Activated T-cell treated with anti-CD3 and anti-CD28 coated beads, Interleukin-2, amount 50 U/mL, for 72 hours (primary cell): ENCODE measurements around the gene ZNF441. TPM values are rescaled to one million over a fixed set of nuclear protein-coding genes. Genes with fewer than 3 reads are reported as not detected.
"Not testable (repeated sequence)": the region's sequence is repeated elsewhere in the genome, so short reads cannot be mapped to it uniquely, and the experiment has no call there.

Source experiments
- ATAC-seq, 2 donors: fragments of 150-1000 bp; cut with Tn5 transposase; replicated peaks in 1 of 2; 2 replicates each; pipeline ENCODE4 v1.10.0; 2021; ENCODE audit warnings: moderate library complexity in 2 of 2, mild to moderate bottlenecking in 1 of 2
- DNase-seq, 2 donors: peaks; one replicate each; pipeline ENCODE4 v3.0.0; 2021 to 2022; ENCODE audit warnings: mixed read lengths in 1 of 2
- H3K27ac Mint-ChIP-seq: one replicate; pipeline ENCODE4 v1.8.0; 2022; ENCODE audit warnings: mild to moderate bottlenecking, moderate library complexity, mixed read lengths
- H3K27me3 Mint-ChIP-seq: one replicate; pipeline ENCODE4 v1.8.0; 2022; ENCODE audit warnings: low read depth, mixed read lengths
- H3K36me3 Mint-ChIP-seq, 2 donors: one replicate each; pipeline ENCODE4 v1.8.0; 2022; ENCODE audit warnings: mixed read lengths in 2 of 2, mild to moderate bottlenecking in 1 of 2; ENCODE audit not compliant: insufficient read depth in 2 of 2
- H3K4me1 Mint-ChIP-seq: one replicate; pipeline ENCODE4 v1.8.0; 2022; ENCODE audit warnings: low read depth, mixed read lengths
- H3K4me3 Mint-ChIP-seq, 2 donors: one replicate each; pipeline ENCODE4 v1.8.0; 2022; ENCODE audit warnings: mild to moderate bottlenecking in 2 of 2, mixed read lengths in 2 of 2, moderate library complexity in 2 of 2
- H3K9me3 Mint-ChIP-seq, 2 donors: one replicate each; pipeline ENCODE4 v1.8.0; 2022; ENCODE audit warnings: mixed read lengths in 2 of 2
- total RNA-seq, 2 donors: library from RNA; stranded (reverse); gene quantifications; one replicate each; pipeline ENCODE4 v1.2.3, GENCODE V29; 2022

The ZNF441 gene
- total RNA-seq, 2 donors from 2014 or later = 5.3 to 6.0 TPM

- DNase-seq (no peak), ATAC-seq (no peak)
- no peaks in the 10 kb centered on the region for H3K4me1 Mint-ChIP-seq
- H3K36me3 Mint-ChIP-seq = peaks cover 20 to 27% of the 10 kb centered on the region in 2 donors
- H3K9me3 Mint-ChIP-seq = peaks cover 23 to 27% of the 10 kb centered on the region in 2 donors
- no peak overlapping the region for H3K4me3 Mint-ChIP-seq
- H3K27me3 Mint-ChIP-seq = peaks cover 10% of the 10 kb centered on the region
- no peak overlapping the region for H3K27ac Mint-ChIP-seq
Observed at GRCh38 chr19:11754663-11755062, 12.1 kb upstream of the ZNF441 start.

DNA sequence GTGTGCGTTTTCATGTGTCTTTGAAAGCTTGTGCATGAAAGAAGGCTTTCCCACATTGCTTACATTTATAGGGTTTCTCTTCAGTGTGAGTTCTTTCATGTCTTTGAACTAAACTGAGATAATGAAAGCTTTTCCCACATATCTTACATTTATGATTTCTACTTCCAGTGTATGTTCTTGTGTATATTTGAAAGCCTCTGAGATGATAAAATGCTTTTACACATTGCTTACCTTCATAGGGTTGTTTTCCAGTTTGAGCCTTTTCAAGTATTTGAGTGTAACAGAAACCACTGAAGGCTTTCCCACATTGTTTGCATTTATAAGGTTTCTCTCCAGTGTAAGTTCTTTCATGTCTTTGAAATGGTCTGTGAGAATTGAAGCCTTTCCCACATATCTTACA is 9.8 kb upstream of the ZNF441 start:
- Mint-ChIP-seq H3K9me3 (peaks cover 18 to 29% of the 10 kb centered on the region in 2 donors), H3K4me3 (no peak overlapping the region)

DNA sequence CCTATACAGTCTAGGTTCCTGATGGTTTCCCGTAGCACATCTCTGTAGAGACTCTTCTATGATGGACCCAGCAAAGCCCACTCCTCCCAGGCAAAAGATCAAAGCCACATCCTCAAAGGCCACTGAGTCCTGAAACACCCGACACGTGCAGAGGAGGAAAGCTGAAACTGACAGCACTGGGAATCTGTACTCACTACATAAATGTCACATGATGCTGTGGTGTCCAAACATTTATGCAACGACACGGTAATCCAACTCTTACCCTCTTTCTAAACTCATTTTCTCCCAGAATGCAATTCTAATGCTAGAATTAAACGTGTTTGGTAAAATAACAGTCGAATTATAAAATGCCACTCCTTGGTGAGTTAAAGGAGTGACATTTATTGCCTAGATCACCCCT is 7.0 kb upstream of the ZNF441 start:
- Mint-ChIP-seq H3K36me3 (peaks cover 17 to 20% of the 10 kb centered on the region in 2 donors), H3K4me3 (no peak overlapping the region), H3K9me3 (peaks cover 15 to 29% of the 10 kb centered on the region in 2 donors), H3K4me1 (no peaks in the 10 kb centered on the region), H3K27me3 (peaks cover 9% of the 10 kb centered on the region), H3K27ac (no peak overlapping the region)
- ATAC-seq (no peak), DNase-seq (no peak)

More for the DNA sequence above, 9.8 kb upstream of the ZNF441 start:
- Mint-ChIP-seq H3K27ac (no peak overlapping the region), H3K4me1 (no peaks in the 10 kb centered on the region), H3K27me3 (peaks cover 14% of the 10 kb centered on the region), H3K36me3 (peaks cover 17 to 22% of the 10 kb centered on the region in 2 donors)
- DNase-seq = no peak
- no peak for ATAC-seq

DNA sequence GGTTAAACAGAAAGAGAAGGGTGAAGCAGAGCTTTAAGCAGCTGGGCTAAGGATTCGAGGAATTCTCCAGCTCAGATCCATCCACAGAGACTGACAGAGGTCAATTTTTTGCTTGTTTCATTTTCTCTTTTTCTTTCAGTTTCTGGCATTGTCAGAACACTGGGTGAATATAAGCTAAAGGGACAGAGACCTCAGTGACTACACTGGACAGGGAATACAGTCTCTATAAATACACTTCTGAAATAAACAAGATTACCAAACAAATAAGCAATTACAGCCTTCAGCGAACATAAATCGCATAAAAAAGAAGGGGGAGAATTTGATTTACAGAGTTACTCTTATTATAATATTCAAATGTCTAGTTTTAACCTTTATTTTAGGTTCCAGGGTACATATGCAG is 3.7 kb upstream of the ZNF441 start:
- Mint-ChIP-seq H3K36me3 (peaks cover 15 to 18% of the 10 kb centered on the region in 2 donors), H3K9me3 (peaks cover 12 to 16% of the 10 kb centered on the region in 2 donors), H3K27me3 (peaks cover 9% of the 10 kb centered on the region), H3K4me3 (no peak overlapping the region), H3K27ac (no peak overlapping the region), H3K4me1 (peaks cover 5% of the 10 kb centered on the region)
- no peak for DNase-seq
- no peak for ATAC-seq

DNA sequence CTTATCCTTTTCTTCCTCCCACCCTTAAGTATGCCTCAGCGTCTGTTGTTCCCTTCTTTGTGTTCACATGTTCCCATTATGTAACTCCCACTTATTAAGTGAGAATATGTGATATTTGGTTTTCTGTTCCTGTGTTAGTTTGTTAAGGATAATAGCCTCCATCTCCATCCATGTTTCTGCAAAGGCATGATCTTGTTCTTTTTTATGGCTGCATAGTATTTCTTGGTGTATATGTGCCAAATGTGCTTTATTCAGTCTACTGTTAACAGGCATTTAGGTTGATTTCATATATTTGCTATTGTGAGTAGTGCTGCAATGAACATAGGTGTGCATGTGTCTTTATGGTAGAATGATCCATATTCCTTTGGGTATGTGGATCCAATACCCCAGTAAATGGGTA is 3.2 kb upstream of the ZNF441 start:
- Mint-ChIP-seq H3K4me1 (peaks cover 10% of the 10 kb centered on the region), H3K9me3 (peaks cover 12 to 16% of the 10 kb centered on the region in 2 donors), H3K27me3 (peaks cover 9% of the 10 kb centered on the region), H3K36me3 (peaks cover 17 to 21% of the 10 kb centered on the region in 2 donors), H3K4me3 (no peak overlapping the region), H3K27ac (no peak overlapping the region)
- DNase-seq (no peak), ATAC-seq (no peak)

- no peaks in the 10 kb centered on the region for H3K27me3 Mint-ChIP-seq
- no peak overlapping the region for H3K27ac Mint-ChIP-seq
- H3K9me3 Mint-ChIP-seq = peaks cover 21 to 30% of the 10 kb centered on the region in 2 donors
- H3K36me3 Mint-ChIP-seq = peaks cover 31 to 37% of the 10 kb centered on the region in 2 donors
- H3K4me3 Mint-ChIP-seq = peak overlapping the region; percentile 95 to 98
- peak; percentile 26 to 36 for DNase-seq
- ATAC-seq = no peak
- peaks cover 15% of the 10 kb centered on the region for H3K4me1 Mint-ChIP-seq
Observed at GRCh38 chr19:11767633-11768133, 883 bp downstream of the ZNF441 start.

- Mint-ChIP-seq H3K36me3 (peaks cover 32 to 55% of the 10 kb centered on the region in 2 donors), H3K4me3 (no peak overlapping the region), H3K27ac (no peak overlapping the region), H3K9me3 (peaks cover 21 to 23% of the 10 kb centered on the region in 2 donors), H3K4me1 (peaks cover 15% of the 10 kb centered on the region), H3K27me3 (no peaks in the 10 kb centered on the region)
- DNase-seq (no peak), ATAC-seq (no peak)
Observed at GRCh38 chr19:11769995-11770394, 3.2 kb downstream of the ZNF441 start.

DNA sequence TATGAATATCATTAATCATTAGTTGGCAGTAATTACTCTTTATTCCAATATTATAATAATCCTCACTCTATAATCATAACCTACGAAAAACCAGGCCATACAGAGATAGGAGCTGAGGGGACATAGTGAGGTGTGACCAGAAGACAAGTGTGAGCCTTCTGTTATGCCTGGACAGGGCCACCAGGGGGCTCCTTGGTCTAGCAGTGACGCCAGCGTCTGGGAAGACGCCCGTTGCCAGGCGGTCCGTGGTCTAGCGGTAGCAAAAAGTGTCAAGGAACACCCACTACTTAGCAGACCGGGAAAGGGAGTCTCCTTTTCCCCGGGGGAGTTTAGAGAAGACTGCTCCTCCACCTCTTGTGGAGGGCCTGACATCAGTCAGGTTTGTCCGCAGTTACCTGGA is 4.7 kb downstream of the ZNF441 start:
- Mint-ChIP-seq H3K9me3 (peaks cover 17 to 21% of the 10 kb centered on the region in 2 donors), H3K36me3 (peaks cover 31 to 56% of the 10 kb centered on the region in 2 donors), H3K4me1 (peaks cover 15% of the 10 kb centered on the region)
- not testable (repeated sequence) for ATAC-seq, H3K4me3 Mint-ChIP-seq, DNase-seq, H3K27me3 Mint-ChIP-seq, H3K27ac Mint-ChIP-seq

GRCh38 chr19:11776669-11777068 is 9.9 kb downstream of the ZNF441 start:
- peaks cover 22 to 31% of the 10 kb centered on the region in 2 donors for H3K9me3 Mint-ChIP-seq
- not testable (repeated sequence) for H3K4me1 Mint-ChIP-seq, ATAC-seq, DNase-seq, H3K27ac Mint-ChIP-seq, H3K4me3 Mint-ChIP-seq, H3K27me3 Mint-ChIP-seq
- peaks cover 48 to 79% of the 10 kb centered on the region in 2 donors for H3K36me3 Mint-ChIP-seq

- no peak for DNase-seq
- Mint-ChIP-seq H3K36me3 (peaks cover 46 to 75% of the 10 kb centered on the region in 2 donors), H3K27ac (no peak overlapping the region), H3K9me3 (peaks cover 28 to 42% of the 10 kb centered on the region in 2 donors), H3K4me3 (no peak overlapping the region), H3K4me1 (no peaks in the 10 kb centered on the region), H3K27me3 (no peaks in the 10 kb centered on the region)
- ATAC-seq = no peak
Observed at GRCh38 chr19:11780431-11781020, 13.7 kb downstream of the ZNF441 start.

GRCh38 chr19:11781295-11782057 is 14.7 kb downstream of the ZNF441 start:
- H3K27me3 Mint-ChIP-seq = no peaks in the 10 kb centered on the region
- no peak overlapping the region for H3K4me3 Mint-ChIP-seq
- DNase-seq (no peak), ATAC-seq (no peak)
- no peaks in the 10 kb centered on the region for H3K4me1 Mint-ChIP-seq
- H3K27ac Mint-ChIP-seq = no peak overlapping the region
- H3K9me3 Mint-ChIP-seq = peaks cover 31 to 45% of the 10 kb centered on the region in 2 donors
- peaks cover 46 to 70% of the 10 kb centered on the region in 2 donors for H3K36me3 Mint-ChIP-seq

DNA sequence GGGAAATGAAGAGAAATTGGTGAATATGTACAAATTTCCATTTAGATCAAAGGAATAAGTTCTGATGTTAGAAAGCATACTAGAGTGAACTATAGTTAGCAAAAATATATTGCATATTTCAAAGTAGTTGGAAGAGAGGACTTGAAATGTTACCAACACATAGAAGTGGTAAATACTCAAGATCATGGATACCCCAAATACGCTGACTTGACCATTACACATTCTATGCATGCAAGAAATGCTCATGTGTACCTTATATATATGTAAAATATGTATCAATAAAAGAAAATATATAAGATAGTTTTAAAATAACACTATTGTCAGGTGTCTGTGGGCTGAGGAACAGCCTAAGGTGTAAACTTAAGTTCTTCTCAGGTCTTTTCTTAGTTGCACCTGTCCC is 17.0 kb downstream of the ZNF441 start:
- no peaks in the 10 kb centered on the region for H3K4me1 Mint-ChIP-seq
- no peak overlapping the region for H3K4me3 Mint-ChIP-seq
- DNase-seq (no peak), ATAC-seq (no peak)
- H3K27ac Mint-ChIP-seq = no peak overlapping the region
- peaks cover 33 to 50% of the 10 kb centered on the region in 2 donors for H3K9me3 Mint-ChIP-seq
- peaks cover 41 to 62% of the 10 kb centered on the region in 2 donors for H3K36me3 Mint-ChIP-seq
- H3K27me3 Mint-ChIP-seq = no peaks in the 10 kb centered on the region

GRCh38 chr19:11784356-11784755 is 17.6 kb downstream of the ZNF441 start:
- Mint-ChIP-seq H3K4me3 (no peak overlapping the region), H3K4me1 (no peaks in the 10 kb centered on the region), H3K27me3 (no peaks in the 10 kb centered on the region), H3K9me3 (peaks cover 34 to 52% of the 10 kb centered on the region in 2 donors), H3K36me3 (peaks cover 41 to 63% of the 10 kb centered on the region in 2 donors), H3K27ac (no peak overlapping the region)
- ATAC-seq (no peak), DNase-seq (no peak)
